Transverse colon (tissue), 4 donors: ENCODE data around the gene CDK8. TPM values are rescaled to one million over a fixed set of nuclear protein-coding genes. Genes with fewer than 3 reads are reported as not detected.

Experiments used
- DNase-seq: peaks from one replicate; pipeline ENCODE4 v3.0.0-alpha.2; 2019
- H3K27ac ChIP-seq, 4 donors: fragments of 200-600 bp; sonication (generic); 2 replicates each; pipeline ENCODE4 v1.5.1; 2016 to 2018; ENCODE audit warnings: inconsistent platforms in 4 of 4
- H3K27me3 ChIP-seq: fragments of 200-600 bp; sonication (generic); 2 replicates; pipeline ENCODE4 v1.5.1; 2017; ENCODE audit warnings: inconsistent platforms
- H3K36me3 ChIP-seq, 4 donors: fragments of 200-600 bp; sonication (generic); 2 replicates each; pipeline ENCODE4 v1.5.1; 2017 to 2019; ENCODE audit warnings: inconsistent platforms in 4 of 4
- H3K4me1 ChIP-seq, 4 donors: fragments of 200-600 bp; sonication (generic); 2 replicates each; pipeline ENCODE4 v1.5.1; 2017 to 2020; ENCODE audit warnings: inconsistent platforms in 4 of 4
- H3K4me3 ChIP-seq, 4 donors: fragments of 200-600 bp; sonication (generic); 1 replicate in 1 of 4; 2 replicates in 3 of 4; pipeline versions ENCODE4 v1.5.1 to v1.6.1; 2017 to 2019; ENCODE audit warnings: inconsistent platforms in 4 of 4
- H3K9me3 ChIP-seq, 2 donors: fragments of 200-600 bp; sonication (generic); 2 replicates each; pipeline ENCODE4 v1.5.1; 2017 to 2019; ENCODE audit warnings: inconsistent platforms in 2 of 2
- CTCF ChIP-seq, 5 experiments: fragments of 200-600 bp in 3 of 5; fragments of 450-650 bp in 2 of 5; sonication (generic) in 3 of 5; IDR thresholded peaks; 1 replicate in 2 of 5; 2 replicates in 3 of 5; pipeline ENCODE4 v1.5.1; 2016 to 2017; ENCODE audit warnings: antibody characterized with exemption in 5 of 5, inconsistent platforms in 3 of 5, mild to moderate bottlenecking in 2 of 5, moderate library complexity in 1 of 5
- EP300 ChIP-seq: sonication (generic); formaldehyde crosslinking; IDR thresholded peaks from one replicate; pipeline ENCODE4 v1.6.1; 2017; ENCODE audit warnings: antibody characterized with exemption, low read depth
- POLR2A ChIP-seq: fragments of 450-650 bp; IDR thresholded peaks from one replicate; pipeline ENCODE4 v1.6.1; 2016; ENCODE audit warnings: antibody characterized with exemption, mild to moderate bottlenecking, moderate library complexity
- POLR2AphosphoS5 ChIP-seq, 3 donors: sonication (generic); formaldehyde crosslinking; IDR thresholded peaks; one replicate each; pipeline ENCODE4 v1.6.1; 2016; ENCODE audit warnings: antibody characterized with exemption in 3 of 3
- WGBS, 2 donors: methylation state at CpG; one replicate each; pipeline ENCODE4 v1.1.5; 2018; ENCODE audit warnings: low coverage in 1 of 2; 5-methylcytosine and 5-hydroxymethylcytosine counted together
- in situ Hi-C, 4 donors: fragments of 200-750 bp; cut with MboI; loops; one replicate each; pipeline versions ENCODE4 v1.15.0 to v1.15.1; 2017; ENCODE audit warnings: low sequenced_read_pairs in 3 of 4, low pct_ligation_motif_present in 1 of 4, low pct_unique_long_range_greater_than_20kb in 1 of 4
- intact Hi-C: fragments of 100-400 bp; cut with DNase I; formaldehyde crosslinking; loops from one replicate; pipeline ENCODE4 v1.15.1; 2023; ENCODE audit warnings: low total_unique reads
- total RNA-seq, 4 donors: library from RNA; depleted of rRNA; stranded (reverse); fragments of >200 nt; gene quantifications; one replicate each; pipeline ENCODE4 v1.1.0, GENCODE V29; 2016

Gene CDK8
- total RNA-seq, 4 donors from 2014 or later, result 8.6 to 37.4 (median 22.3) TPM

GRCh38 chr13:26344980-26345379, 91.1 kb downstream of the CDK8 start:
- Histone ChIP-seq H3K36me3 (peaks cover 0 to 6% (median 0%) of the 10 kb centered on the region in 4 donors), H3K4me1 (no peaks in the 10 kb centered on the region), H3K27ac (no peak overlapping the region), H3K4me3 (no peak overlapping the region), H3K9me3 (no peaks in the 10 kb centered on the region), H3K27me3 (no peaks in the 10 kb centered on the region)
- TF ChIP-seq EP300 (no peak), POLR2AphosphoS5 (IDR thresholded peaks at IDR 0.05) (no peak), CTCF (IDR thresholded peaks at IDR 0.05) (no peak), POLR2A (no peak)
- WGBS, 2 donors, result 91 to 95% methylated on average over 3 to 4 of the region's 4 CpGs
- intact Hi-C loops, result no loop called here
- DNase-seq, result no peak
- in situ Hi-C loops, result no loop called here

DNA sequence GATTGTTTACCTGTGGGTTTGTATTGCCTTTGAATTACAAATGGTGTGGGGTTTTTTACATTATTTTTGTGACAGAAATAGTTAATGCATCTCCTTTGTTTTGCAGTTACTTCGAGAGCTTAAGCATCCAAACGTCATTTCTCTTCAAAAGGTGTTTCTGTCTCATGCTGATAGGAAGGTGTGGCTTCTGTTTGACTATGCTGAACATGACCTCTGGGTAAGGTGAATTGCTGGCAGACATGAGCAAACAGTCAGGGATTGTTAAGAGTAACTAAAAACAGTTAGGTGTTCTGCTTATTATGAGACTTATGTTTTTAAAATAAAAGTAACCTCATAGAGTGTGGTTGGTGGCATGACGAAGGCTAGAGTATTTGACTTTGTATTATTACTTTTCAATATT, 95.0 kb downstream of the CDK8 start:
- TF ChIP-seq POLR2A (no peak), EP300 (no peak), POLR2AphosphoS5 (IDR thresholded peaks at IDR 0.05) (no peak), CTCF (IDR thresholded peaks at IDR 0.05) (no peak)
- H3K36me3 ChIP-seq, result peaks cover 0 to 5% (median 2%) of the 10 kb centered on the region in 4 donors
- in situ Hi-C loops, result no loop called here
- H3K9me3 ChIP-seq, result no peaks in the 10 kb centered on the region
- no peaks in the 10 kb centered on the region for H3K4me1 ChIP-seq
- WGBS, 2 donors, result 52 to 75% methylated on average over 3 of the region's 3 CpGs
- H3K27ac ChIP-seq, result no peak overlapping the region
- no peaks in the 10 kb centered on the region for H3K27me3 ChIP-seq
- DNase-seq, result no peak
- no peak overlapping the region for H3K4me3 ChIP-seq
- intact Hi-C loops, result no loop called here

DNA sequence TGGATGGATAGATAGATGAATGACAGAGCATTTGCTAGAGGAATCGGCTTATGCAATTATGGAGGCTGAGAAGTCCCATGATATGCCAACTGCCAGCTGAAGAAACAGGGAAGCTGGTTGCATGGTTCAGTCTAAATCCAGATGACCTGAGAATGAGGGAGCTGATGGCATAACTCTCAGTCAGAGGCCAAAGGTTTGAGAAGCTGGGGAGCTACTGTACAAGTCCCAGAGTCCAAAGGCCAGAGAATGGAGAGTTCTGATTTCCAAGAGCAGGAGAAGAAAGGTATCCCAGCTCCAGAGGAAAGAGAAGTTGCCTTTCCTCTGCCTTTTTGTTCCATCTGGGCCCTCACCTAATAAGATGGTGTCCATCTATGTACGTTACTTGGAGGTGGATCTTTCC, 108.3 kb downstream of the CDK8 start:
- 98 to 100% methylated on average over 2 of the region's 2 CpGs for WGBS, 2 donors
- H3K27me3 ChIP-seq, result no peaks in the 10 kb centered on the region
- no peak for DNase-seq
- intact Hi-C loops, result no loop called here
- no peak for TF ChIP-seq POLR2A
- no peak for TF ChIP-seq EP300
- no peak for TF ChIP-seq CTCF (IDR thresholded peaks at IDR 0.05)
- no peak for TF ChIP-seq POLR2AphosphoS5 (IDR thresholded peaks at IDR 0.05)
- H3K27ac ChIP-seq, result no peak overlapping the region
- no peaks in the 10 kb centered on the region for H3K36me3 ChIP-seq
- no peak overlapping the region for H3K4me3 ChIP-seq
- no peaks in the 10 kb centered on the region for H3K9me3 ChIP-seq
- in situ Hi-C loops, result no loop called here
- H3K4me1 ChIP-seq, result no peaks in the 10 kb centered on the region

DNA sequence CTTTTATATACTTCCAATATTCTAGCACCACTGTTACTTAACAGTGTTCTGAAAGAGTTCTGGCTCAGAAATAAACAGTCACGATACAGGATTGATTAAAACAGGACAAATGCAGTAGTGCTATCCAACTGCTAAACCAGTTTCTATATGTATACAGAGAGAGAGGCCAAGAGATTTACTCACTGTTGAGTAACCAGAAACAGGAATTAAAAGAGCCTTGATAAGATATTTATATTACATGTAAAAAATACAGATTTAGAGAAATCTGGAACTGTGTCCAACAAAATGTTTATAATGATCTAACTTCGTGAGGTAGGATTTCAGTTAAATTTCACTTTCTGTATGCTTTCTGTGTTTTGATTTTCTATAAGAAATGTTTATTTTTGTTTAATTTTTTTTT, 116.6 kb downstream of the CDK8 start:
- no peak for DNase-seq
- in situ Hi-C loops, result no loop called here
- Histone ChIP-seq H3K27me3 (no peaks in the 10 kb centered on the region), H3K36me3 (peaks cover 0 to 4% (median 0%) of the 10 kb centered on the region in 4 donors), H3K4me3 (no peak overlapping the region), H3K9me3 (no peaks in the 10 kb centered on the region), H3K4me1 (no peaks in the 10 kb centered on the region), H3K27ac (no peak overlapping the region)
- intact Hi-C loops, result no loop called here
- TF ChIP-seq EP300 (no peak), POLR2A (no peak), CTCF (IDR thresholded peaks at IDR 0.05) (no peak), POLR2AphosphoS5 (IDR thresholded peaks at IDR 0.05) (no peak)
- 81 to 82% methylated on average over 2 of the region's 2 CpGs for WGBS, 2 donors
